Smooth muscle cell (in vitro differentiated cells): Measurements from ENCODE around the gene NFATC3. TPM values are rescaled to one million over a fixed set of nuclear protein-coding genes. Genes with fewer than 3 reads are reported as not detected.
A peak's percentile ranks its signal among the peaks of the same experiment; 100 is the strongest.

Experiments used
- DNase-seq: peaks from one replicate; lab custom pipeline; 2025; ENCODE audit not compliant: unreplicated experiment; lab: John Stamatoyannopoulos, UW
- H2AFZ ChIP-seq: fragments of 200-600 bp; sonication (generic); 2 replicates; pipeline ENCODE4 v1.6.0; 2016; ENCODE audit warnings: antibody characterized with exemption, low read depth, mild to moderate bottlenecking
- H3F3A ChIP-seq: fragments of 200-600 bp; sonication (generic); 2 replicates; pipeline ENCODE4 v1.6.0; 2017; ENCODE audit warnings: antibody characterized with exemption, low read depth
- H3K27ac ChIP-seq: fragments of 200-600 bp; sonication (generic); 2 replicates; pipeline ENCODE4 v1.5.1; 2016; ENCODE audit warnings: low read depth, mild to moderate bottlenecking
- H3K27me3 ChIP-seq: fragments of 200-600 bp; sonication (generic); 2 replicates; pipeline ENCODE4 v1.6.1; 2016; ENCODE audit warnings: low read depth, mild to moderate bottlenecking
- H3K36me3 ChIP-seq: fragments of 200-600 bp; sonication (generic); 2 replicates; pipeline ENCODE4 v1.5.1; 2016; ENCODE audit warnings: low read depth
- H3K4me1 ChIP-seq: fragments of 200-600 bp; sonication (generic); 2 replicates; pipeline ENCODE4 v1.5.1; 2016; ENCODE audit warnings: low read depth
- H3K4me2 ChIP-seq: fragments of 200-600 bp; sonication (generic); 2 replicates; pipeline ENCODE4 v1.6.0; 2016; ENCODE audit warnings: mild to moderate bottlenecking
- H3K4me3 ChIP-seq: fragments of 200-600 bp; sonication (generic); 2 replicates; pipeline ENCODE4 v1.5.1; 2016; ENCODE audit warnings: mild to moderate bottlenecking
- H3K79me2 ChIP-seq: fragments of 200-600 bp; sonication (generic); 2 replicates; pipeline ENCODE4 v1.6.0; 2016; ENCODE audit warnings: low read depth, mild to moderate bottlenecking
- H3K9ac ChIP-seq: fragments of 200-600 bp; sonication (generic); 2 replicates; pipeline ENCODE4 v1.6.0; 2016; ENCODE audit warnings: low read depth
- H3K9me3 ChIP-seq: fragments of 200-600 bp; sonication (generic); replicated peaks from 2 replicates; pipeline ENCODE4 v1.5.1; 2016; ENCODE audit warnings: low read depth
- H4K20me1 ChIP-seq: fragments of 200-600 bp; sonication (generic); 2 replicates; pipeline ENCODE4 v1.6.0; 2016; ENCODE audit warnings: low read depth
- WGBS: methylation state at CpG from one replicate; pipeline ENCODE4 v1.1.7; 2016; ENCODE audit warnings: low lambda C conversion rate; 5-methylcytosine and 5-hydroxymethylcytosine counted together
- polyA plus RNA-seq: library from polyadenylated mRNA; unstranded; fragments of >200 nt; fragmentation: Nextera tagmentation; extraction: Ambion mirVana; gene quantifications from 2 replicates; pipeline ENCODE4 v1.2.1, GENCODE V29; 2016
- total RNA-seq: library from RNA; depleted of rRNA; stranded (reverse); fragments of >200 nt; gene quantifications from 2 replicates; pipeline ENCODE4 v1.2.3, GENCODE V29; 2014
- TF ChIP-seq, protein P1 (sequence below): fragments of 200-600 bp; sonication (generic); IDR thresholded peaks from 2 replicates; pipeline ENCODE4 v1.5.1; 2017; ENCODE audit warnings: borderline replicate concordance, mild to moderate bottlenecking, antibody characterized with exemption; ENCODE audit not compliant: insufficient read depth, poor library complexity, severe bottlenecking

The NFATC3 gene
- total and polyA plus RNA-seq, 2 experiments from 2014 or later, result 14.7 to 30.2 TPM

GRCh38 chr16:68144008-68144407 is 58.8 kb downstream of the NFATC3 start:
- H3K9me3 ChIP-seq, result no peaks in the 10 kb centered on the region
- no peak overlapping the region for H3K4me3 ChIP-seq
- H3F3A ChIP-seq, result peaks cover 6% of the 10 kb centered on the region
- TF ChIP-seq, protein P1, sequence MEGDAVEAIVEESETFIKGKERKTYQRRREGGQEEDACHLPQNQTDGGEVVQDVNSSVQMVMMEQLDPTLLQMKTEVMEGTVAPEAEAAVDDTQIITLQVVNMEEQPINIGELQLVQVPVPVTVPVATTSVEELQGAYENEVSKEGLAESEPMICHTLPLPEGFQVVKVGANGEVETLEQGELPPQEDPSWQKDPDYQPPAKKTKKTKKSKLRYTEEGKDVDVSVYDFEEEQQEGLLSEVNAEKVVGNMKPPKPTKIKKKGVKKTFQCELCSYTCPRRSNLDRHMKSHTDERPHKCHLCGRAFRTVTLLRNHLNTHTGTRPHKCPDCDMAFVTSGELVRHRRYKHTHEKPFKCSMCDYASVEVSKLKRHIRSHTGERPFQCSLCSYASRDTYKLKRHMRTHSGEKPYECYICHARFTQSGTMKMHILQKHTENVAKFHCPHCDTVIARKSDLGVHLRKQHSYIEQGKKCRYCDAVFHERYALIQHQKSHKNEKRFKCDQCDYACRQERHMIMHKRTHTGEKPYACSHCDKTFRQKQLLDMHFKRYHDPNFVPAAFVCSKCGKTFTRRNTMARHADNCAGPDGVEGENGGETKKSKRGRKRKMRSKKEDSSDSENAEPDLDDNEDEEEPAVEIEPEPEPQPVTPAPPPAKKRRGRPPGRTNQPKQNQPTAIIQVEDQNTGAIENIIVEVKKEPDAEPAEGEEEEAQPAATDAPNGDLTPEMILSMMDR, result no peak
- no peaks in the 10 kb centered on the region for H3K36me3 ChIP-seq
- no peaks in the 10 kb centered on the region for H3K27me3 ChIP-seq
- H3K4me1 ChIP-seq, result peaks cover 7% of the 10 kb centered on the region
- 92% methylated on average over 1 of the region's 1 CpG for WGBS
- H3K9ac ChIP-seq, result no peak overlapping the region
- peaks cover 35% of the 10 kb centered on the region for H4K20me1 ChIP-seq
- no peak for DNase-seq
- no peak overlapping the region for H3K4me2 ChIP-seq
- H2AFZ ChIP-seq, result no peak overlapping the region
- H3K79me2 ChIP-seq, result peaks cover 7% of the 10 kb centered on the region
- no peak overlapping the region for H3K27ac ChIP-seq

GRCh38 chr16:68146585-68146984 is 61.4 kb downstream of the NFATC3 start:
- Histone ChIP-seq H3F3A (no peaks in the 10 kb centered on the region), H3K4me3 (no peak overlapping the region), H3K9me3 (no peaks in the 10 kb centered on the region), H3K36me3 (no peaks in the 10 kb centered on the region), H4K20me1 (peaks cover 35% of the 10 kb centered on the region), H2AFZ (no peak overlapping the region), H3K9ac (peak overlapping the region; percentile 37), H3K27ac (peak overlapping the region; percentile 54), H3K4me2 (peak overlapping the region; percentile 63), H3K79me2 (peaks cover 4% of the 10 kb centered on the region), H3K4me1 (peaks cover 7% of the 10 kb centered on the region), H3K27me3 (no peaks in the 10 kb centered on the region)
- 21% methylated on average over 2 of the region's 2 CpGs for WGBS
- no peak for DNase-seq
- TF ChIP-seq, protein P1, result no peak

DNA sequence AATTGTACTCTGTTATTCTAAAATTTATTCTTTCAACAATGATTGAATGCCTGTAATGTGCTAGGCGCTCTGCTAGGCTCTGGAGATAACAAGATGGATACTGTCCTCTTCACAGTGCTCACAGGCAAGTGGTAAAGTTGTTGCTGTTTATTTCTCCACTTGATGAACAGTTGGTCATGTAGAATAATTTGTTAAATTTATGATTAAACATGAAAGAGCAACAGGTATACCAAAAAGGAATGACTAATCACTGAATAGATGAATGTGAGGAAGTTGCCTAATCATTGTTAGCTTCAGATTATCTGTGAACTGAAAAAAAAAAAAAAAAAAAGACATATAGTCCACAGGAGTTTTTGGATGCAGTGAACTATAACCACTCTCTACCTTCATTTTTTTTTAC is 62.3 kb downstream of the NFATC3 start:
- peaks cover 4% of the 10 kb centered on the region for H3K79me2 ChIP-seq
- no peaks in the 10 kb centered on the region for H3K27me3 ChIP-seq
- 97% methylated on average over 1 of the region's 1 CpG for WGBS
- DNase-seq, result no peak
- H3K4me2 ChIP-seq, result no peak overlapping the region
- H4K20me1 ChIP-seq, result peaks cover 35% of the 10 kb centered on the region
- peak overlapping the region; percentile 37 for H3K9ac ChIP-seq
- H3K27ac ChIP-seq, result peak overlapping the region; percentile 54
- H3K4me3 ChIP-seq, result no peak overlapping the region
- H3K4me1 ChIP-seq, result peaks cover 7% of the 10 kb centered on the region
- no peak overlapping the region for H2AFZ ChIP-seq
- H3F3A ChIP-seq, result no peaks in the 10 kb centered on the region
- no peaks in the 10 kb centered on the region for H3K9me3 ChIP-seq
- H3K36me3 ChIP-seq, result no peaks in the 10 kb centered on the region
- TF ChIP-seq, protein P1, result no peak

- H4K20me1 ChIP-seq, result peaks cover 25% of the 10 kb centered on the region
- no peak overlapping the region for H2AFZ ChIP-seq
- no peaks in the 10 kb centered on the region for H3K27me3 ChIP-seq
- DNase-seq, result no peak
- no peaks in the 10 kb centered on the region for H3K79me2 ChIP-seq
- H3K9me3 ChIP-seq, result no peaks in the 10 kb centered on the region
- no peaks in the 10 kb centered on the region for H3F3A ChIP-seq
- peaks cover 7% of the 10 kb centered on the region for H3K4me1 ChIP-seq
- H3K27ac ChIP-seq, result no peak overlapping the region
- H3K36me3 ChIP-seq, result no peaks in the 10 kb centered on the region
- TF ChIP-seq, protein P1, result no peak
- H3K4me2 ChIP-seq, result no peak overlapping the region
- no peak overlapping the region for H3K9ac ChIP-seq
- H3K4me3 ChIP-seq, result no peak overlapping the region
Observed at GRCh38 chr16:68149596-68149995, 64.4 kb downstream of the NFATC3 start.
